ENCODE measurements around the gene AARS2. TPM values are rescaled to one million over a fixed set of nuclear protein-coding genes. Genes with fewer than 3 reads are reported as not detected.

The AARS2 gene
- total RNA-seq (10 to 100 TPM in 1 of 10 donors, 1 to 10 TPM in 9; 7.0 to 10.9 (median 8.5) TPM), polyA plus RNA-seq (1 to 10 TPM; 4.7 to 6.5 TPM)
- long read RNA-seq, donor 1, transcript AARS2-201 (22 exons, 3,854 nt), result major isoform, 28 of 46 reads
- long read RNA-seq, donor 1, partial matches to known transcripts, result 8 of 46 reads
- long read RNA-seq, donor 1, other reads (novel, unspliced or antisense), result 10 of 46 reads
- long read RNA-seq, donor 2, transcript AARS2-201 (22 exons, 3,854 nt), result major isoform, 21 of 32 reads
- long read RNA-seq, donor 2, partial matches to known transcripts, result 6 of 32 reads
- long read RNA-seq, donor 2, other reads (novel, unspliced or antisense), result 5 of 32 reads
- long read RNA-seq, donor 3, transcript AARS2-201 (22 exons, 3,854 nt), result major isoform, 24 of 41 reads
- long read RNA-seq, donor 3, partial matches to known transcripts, result 11 of 41 reads
- long read RNA-seq, donor 3, other reads (novel, unspliced or antisense), result 6 of 41 reads

DNA sequence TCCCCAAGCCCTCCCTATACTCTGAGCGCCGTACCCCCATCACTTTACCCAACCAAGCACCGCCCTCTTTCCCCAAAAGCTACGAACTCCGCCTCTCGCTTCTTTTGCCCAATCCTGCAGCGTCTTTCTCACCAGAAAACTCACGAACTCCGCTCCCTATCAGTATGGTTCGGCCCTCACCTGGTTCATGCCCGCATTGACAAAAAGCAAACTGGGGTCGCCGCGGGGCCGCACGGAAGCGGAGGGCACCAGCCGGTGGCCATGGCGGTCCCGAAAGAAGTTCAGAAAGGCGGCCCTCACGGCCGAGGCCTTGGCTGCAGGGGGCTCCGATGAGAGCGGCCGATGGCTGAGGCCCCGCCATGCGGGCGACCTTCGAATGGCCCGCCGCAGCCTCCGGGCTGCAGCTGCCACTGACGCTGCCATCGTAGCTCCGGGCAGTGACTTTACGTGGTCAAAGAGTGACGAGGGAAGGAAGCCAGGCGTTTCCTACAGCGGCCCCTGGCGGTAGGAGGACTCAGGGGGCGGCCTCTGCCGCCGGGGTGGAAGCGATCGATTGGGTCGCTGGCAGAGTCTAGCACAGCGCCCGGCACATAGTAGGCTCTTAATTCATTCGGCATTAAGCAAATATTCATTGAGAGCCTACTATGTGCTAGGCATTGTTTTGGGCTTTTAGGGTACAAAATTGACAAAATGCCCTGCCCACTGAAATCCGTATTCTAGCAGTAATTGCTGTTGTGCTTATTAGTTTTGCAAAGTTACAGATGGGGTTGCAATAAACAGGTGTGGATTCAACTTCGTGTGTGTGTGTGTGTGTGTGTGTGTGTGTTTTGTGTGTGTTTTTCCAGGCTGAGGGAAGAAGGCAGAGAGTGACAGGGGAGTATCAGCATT is at the start of gene AARS2:
Gene AARS2 (minus strand): TSS at position 447 of the 888 bp plus-strand sequence. CDS start 24 bp downstream, at position 423.
- Histone ChIP-seq H3K27me3 (peaks cover 0 to 9% (median 0%) of the 10 kb centered on the region in 7 donors), H3K4me3 (peak within 1 kb of the TSS; percentile 57 to 97 (median 88)), H3K9me3 (no peaks in the 10 kb centered on the region), H3K27ac (peak within 1 kb of the TSS in 9 of 10 donors; percentile 18 to 87 (median 82)), H3K4me1 (peaks cover 0 to 30% (median 13%) of the 10 kb centered on the region in 9 donors), H3K36me3 (peaks cover 0 to 39% (median 26%) of the 10 kb centered on the region in 9 donors)
- peak; percentile 90 to 91 for DNase-seq
- TF ChIP-seq, protein P1, sequence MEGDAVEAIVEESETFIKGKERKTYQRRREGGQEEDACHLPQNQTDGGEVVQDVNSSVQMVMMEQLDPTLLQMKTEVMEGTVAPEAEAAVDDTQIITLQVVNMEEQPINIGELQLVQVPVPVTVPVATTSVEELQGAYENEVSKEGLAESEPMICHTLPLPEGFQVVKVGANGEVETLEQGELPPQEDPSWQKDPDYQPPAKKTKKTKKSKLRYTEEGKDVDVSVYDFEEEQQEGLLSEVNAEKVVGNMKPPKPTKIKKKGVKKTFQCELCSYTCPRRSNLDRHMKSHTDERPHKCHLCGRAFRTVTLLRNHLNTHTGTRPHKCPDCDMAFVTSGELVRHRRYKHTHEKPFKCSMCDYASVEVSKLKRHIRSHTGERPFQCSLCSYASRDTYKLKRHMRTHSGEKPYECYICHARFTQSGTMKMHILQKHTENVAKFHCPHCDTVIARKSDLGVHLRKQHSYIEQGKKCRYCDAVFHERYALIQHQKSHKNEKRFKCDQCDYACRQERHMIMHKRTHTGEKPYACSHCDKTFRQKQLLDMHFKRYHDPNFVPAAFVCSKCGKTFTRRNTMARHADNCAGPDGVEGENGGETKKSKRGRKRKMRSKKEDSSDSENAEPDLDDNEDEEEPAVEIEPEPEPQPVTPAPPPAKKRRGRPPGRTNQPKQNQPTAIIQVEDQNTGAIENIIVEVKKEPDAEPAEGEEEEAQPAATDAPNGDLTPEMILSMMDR (IDR thresholded peaks at IDR 0.05), result peak; percentile 97 to 100 (median 98)
- ATAC-seq, result peak; percentile 88 to 95 (median 92)
- intact Hi-C loops (cut with DNase I), result loop anchor here in 1 of 10 donors (5.0 kb wide), 1 partner anchor 46 kb away; the partner anchor contains the start of gene NFKBIE
- 3 to 4% methylated on average over 52 of the region's 52 CpGs for WGBS, 2 donors

DNA sequence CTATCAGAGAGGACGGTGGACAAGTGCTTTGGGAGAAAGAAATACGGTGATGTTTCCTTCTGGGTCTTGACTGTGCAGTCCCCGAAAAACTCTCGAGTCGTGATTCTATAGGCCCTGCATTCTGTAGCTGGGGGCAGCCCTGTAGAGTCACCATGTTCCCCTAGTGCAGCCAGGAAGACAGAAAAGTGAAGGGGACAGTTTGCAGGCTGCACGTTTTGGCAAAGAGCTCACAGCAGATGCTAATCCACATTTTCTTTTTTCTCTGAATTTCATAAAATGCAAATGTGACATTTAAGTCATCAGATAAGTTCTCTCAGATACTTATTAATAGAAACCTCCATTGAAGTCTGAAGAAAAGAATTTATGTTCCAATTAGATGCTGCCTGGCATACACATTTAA is 48.8 kb upstream of the AARS2 start:
- no peak for ATAC-seq
- 75 to 78% methylated on average over 6 of the region's 6 CpGs for WGBS, 2 donors

DNA sequence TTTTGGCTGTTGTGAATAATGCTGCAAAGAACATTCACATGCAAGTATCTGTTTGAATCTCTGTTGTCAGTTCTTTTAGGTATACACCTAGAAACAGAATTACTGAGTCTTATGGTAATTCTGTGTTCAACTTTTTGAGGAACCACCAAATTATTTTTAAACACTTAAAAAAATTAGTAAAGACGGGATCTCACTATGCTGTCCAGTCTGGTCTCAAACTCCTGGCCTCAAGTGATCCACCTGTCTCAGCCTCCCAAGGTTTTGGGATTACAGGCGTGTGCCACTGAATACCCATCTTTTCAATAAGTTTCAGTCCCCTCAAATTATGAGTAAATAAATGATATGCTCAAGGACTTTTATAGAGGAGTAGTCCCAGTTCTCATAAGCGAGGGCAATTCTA is 46.8 kb upstream of the AARS2 start:
- H3K27ac ChIP-seq, result no peak overlapping the region
- no peak overlapping the region for H3K4me3 ChIP-seq
- H3K36me3 ChIP-seq, result no peaks in the 10 kb centered on the region
- DNase-seq (no peak), ATAC-seq (no peak)
- 82 to 89% methylated on average over 3 of the region's 3 CpGs for WGBS, 2 donors
- peaks cover 0 to 6% (median 0%) of the 10 kb centered on the region in 11 donors for H3K9me3 ChIP-seq
- TF ChIP-seq, protein P1 (IDR thresholded peaks at IDR 0.05), result no peak
- intact Hi-C loops (cut with DNase I), result no loop called here
- no peaks in the 10 kb centered on the region for H3K4me1 ChIP-seq
- H3K27me3 ChIP-seq, result peaks cover 0 to 22% (median 7%) of the 10 kb centered on the region in 7 donors

More for the DNA sequence above, 48.8 kb upstream of the AARS2 start:
- TF ChIP-seq, protein P1 (IDR thresholded peaks at IDR 0.05), result no peak
- Histone ChIP-seq H3K36me3 (no peaks in the 10 kb centered on the region), H3K27ac (no peak overlapping the region), H3K9me3 (no peaks in the 10 kb centered on the region), H3K4me1 (no peaks in the 10 kb centered on the region), H3K27me3 (peaks cover 0 to 18% (median 0%) of the 10 kb centered on the region in 7 donors), H3K4me3 (no peak overlapping the region)
- DNase-seq, result no peak
- intact Hi-C loops (cut with DNase I), result no loop called here

GRCh38 chr6:44356487-44356886 is 43.3 kb upstream of the AARS2 start:
- peaks cover 0 to 18% (median 7%) of the 10 kb centered on the region in 7 donors for H3K27me3 ChIP-seq

More at GRCh38 chr6:44356487-44356886, 43.3 kb upstream of the AARS2 start:
- ATAC-seq, result no peak
- no peaks in the 10 kb centered on the region for H3K36me3 ChIP-seq
- H3K27ac ChIP-seq, result no peak overlapping the region
- H3K9me3 ChIP-seq, result peaks cover 0 to 6% (median 0%) of the 10 kb centered on the region in 11 donors
- intact Hi-C loops (cut with DNase I), result no loop called here
- WGBS, 2 donors, result 54 to 63% methylated on average over 1 of the region's 1 CpG
- no peak for DNase-seq
- no peak overlapping the region for H3K4me3 ChIP-seq
- no peaks in the 10 kb centered on the region for H3K4me1 ChIP-seq
- TF ChIP-seq, protein P1 (IDR thresholded peaks at IDR 0.05), result no peak

Measured in heart right ventricle (tissue), 16 donors.